Skeletal muscle tissue (tissue), 4 donors: Measurements from ENCODE around the gene BRIP1. TPM values are rescaled to one million over a fixed set of nuclear protein-coding genes. Genes with fewer than 3 reads are reported as not detected.
"Not testable (repeated sequence)": the region's sequence is repeated elsewhere in the genome, so short reads cannot be mapped to it uniquely, and the experiment has no call there.

ENCODE experiments used
- H3K27ac ChIP-seq: one replicate; pipeline ENCODE4 v1.7.0; 2013; ENCODE audit warnings: mild to moderate bottlenecking, low read depth, low read length, inconsistent platforms
- H3K27me3 ChIP-seq, 3 donors: one replicate each; pipeline ENCODE4 v1.7.0; 2013; ENCODE audit warnings: low read length in 3 of 3; ENCODE audit not compliant: control insufficient read depth in 3 of 3, insufficient read depth in 3 of 3
- H3K36me3 ChIP-seq, 3 donors: one replicate each; pipeline ENCODE4 v1.7.0; 2013; ENCODE audit warnings: low read length in 3 of 3; ENCODE audit not compliant: control insufficient read depth in 3 of 3, insufficient read depth in 3 of 3
- H3K4me1 ChIP-seq, 3 donors: one replicate each; pipeline ENCODE4 v1.7.0; 2013; ENCODE audit warnings: low read length in 3 of 3, mild to moderate bottlenecking in 3 of 3; ENCODE audit not compliant: control insufficient read depth in 3 of 3, insufficient read depth in 3 of 3
- H3K4me3 ChIP-seq, 3 donors: one replicate each; pipeline ENCODE4 v1.7.0; 2013; ENCODE audit warnings: low read length in 3 of 3
- H3K9ac ChIP-seq, 3 donors: one replicate each; pipeline ENCODE4 v1.7.0; 2013; ENCODE audit warnings: low read length in 3 of 3, mild to moderate bottlenecking in 3 of 3, moderate library complexity in 2 of 3, low read depth in 1 of 3
- H3K9me3 ChIP-seq, 3 donors: one replicate each; pipeline ENCODE4 v1.7.0; 2013; ENCODE audit warnings: low read length in 3 of 3; ENCODE audit not compliant: control insufficient read depth in 3 of 3
- total RNA-seq: library from RNA; depleted of rRNA; stranded (reverse); fragments of >200 nt; gene quantifications from one replicate; pipeline ENCODE4 v1.2.3, GENCODE V29; 2014
- donor health status: Osteomylitis.

BRIP1 gene
- total RNA-seq, 1 donor from 2014 or later, result 4.2 TPM

- H3K9me3 ChIP-seq, H3K27me3 ChIP-seq, H3K27ac ChIP-seq, H3K4me1 ChIP-seq, H3K9ac ChIP-seq, H3K36me3 ChIP-seq, H3K4me3 ChIP-seq: not testable (repeated sequence)
Observed at GRCh38 chr17:61719220-61719619, 144.1 kb downstream of the BRIP1 start.

GRCh38 chr17:61718022-61718421 is 145.3 kb downstream of the BRIP1 start:
- Histone ChIP-seq H3K4me3 (no peak overlapping the region), H3K27me3 (no peaks in the 10 kb centered on the region), H3K4me1 (no peaks in the 10 kb centered on the region)

GRCh38 chr17:61717352-61717751 is 146.0 kb downstream of the BRIP1 start:
- peaks cover 0 to 2% (median 0%) of the 10 kb centered on the region in 3 donors for H3K9me3 ChIP-seq

More at GRCh38 chr17:61718022-61718421, 145.3 kb downstream of the BRIP1 start:
- Histone ChIP-seq H3K9me3 (peaks cover 0 to 2% (median 0%) of the 10 kb centered on the region in 3 donors), H3K9ac (no peak overlapping the region), H3K27ac (no peak overlapping the region), H3K36me3 (no peaks in the 10 kb centered on the region)

GRCh38 chr17:61716225-61716829 is 147.0 kb downstream of the BRIP1 start:
- Histone ChIP-seq H3K4me1 (no peaks in the 10 kb centered on the region), H3K9ac (no peak overlapping the region), H3K4me3 (no peak overlapping the region), H3K9me3 (peaks cover 0 to 2% (median 0%) of the 10 kb centered on the region in 3 donors), H3K27ac (no peak overlapping the region), H3K27me3 (no peaks in the 10 kb centered on the region), H3K36me3 (no peaks in the 10 kb centered on the region)

More at GRCh38 chr17:61717352-61717751, 146.0 kb downstream of the BRIP1 start:
- Histone ChIP-seq H3K36me3 (no peaks in the 10 kb centered on the region), H3K27ac (no peak overlapping the region), H3K9ac (no peak overlapping the region), H3K27me3 (no peaks in the 10 kb centered on the region), H3K4me3 (no peak overlapping the region), H3K4me1 (no peaks in the 10 kb centered on the region)

GRCh38 chr17:61715348-61715747 is 148.0 kb downstream of the BRIP1 start:
- Histone ChIP-seq H3K27ac (no peak overlapping the region), H3K4me3 (no peak overlapping the region), H3K36me3 (no peaks in the 10 kb centered on the region)

GRCh38 chr17:61714300-61714699 is 149.0 kb downstream of the BRIP1 start:
- no peaks in the 10 kb centered on the region for H3K4me1 ChIP-seq
- H3K9me3 ChIP-seq, result peaks cover 0 to 2% (median 0%) of the 10 kb centered on the region in 3 donors
- no peak overlapping the region for H3K9ac ChIP-seq
- H3K36me3 ChIP-seq, result no peaks in the 10 kb centered on the region
- H3K27me3 ChIP-seq, result no peaks in the 10 kb centered on the region
- no peak overlapping the region for H3K27ac ChIP-seq
- H3K4me3 ChIP-seq, result no peak overlapping the region

More at GRCh38 chr17:61715348-61715747, 148.0 kb downstream of the BRIP1 start:
- no peak overlapping the region for H3K9ac ChIP-seq
- no peaks in the 10 kb centered on the region for H3K4me1 ChIP-seq
- peaks cover 0 to 2% (median 0%) of the 10 kb centered on the region in 3 donors for H3K9me3 ChIP-seq
- H3K27me3 ChIP-seq, result no peaks in the 10 kb centered on the region

- H3K27ac ChIP-seq, result no peak overlapping the region
- H3K27me3 ChIP-seq, result no peaks in the 10 kb centered on the region
- H3K36me3 ChIP-seq, result no peaks in the 10 kb centered on the region
- no peaks in the 10 kb centered on the region for H3K4me1 ChIP-seq
- no peak overlapping the region for H3K9ac ChIP-seq
- no peak overlapping the region for H3K4me3 ChIP-seq
- H3K9me3 ChIP-seq, result no peaks in the 10 kb centered on the region
Observed at GRCh38 chr17:61713035-61713434, 150.3 kb downstream of the BRIP1 start.

- Histone ChIP-seq H3K4me3 (no peak overlapping the region), H3K36me3 (no peaks in the 10 kb centered on the region), H3K9me3 (no peaks in the 10 kb centered on the region), H3K4me1 (no peaks in the 10 kb centered on the region), H3K27ac (no peak overlapping the region), H3K27me3 (no peaks in the 10 kb centered on the region), H3K9ac (no peak overlapping the region)
Observed at GRCh38 chr17:61710546-61710945, 152.8 kb downstream of the BRIP1 start.

- no peaks in the 10 kb centered on the region for H3K27me3 ChIP-seq
- H3K9ac ChIP-seq, result no peak overlapping the region
- no peaks in the 10 kb centered on the region for H3K36me3 ChIP-seq
- no peaks in the 10 kb centered on the region for H3K9me3 ChIP-seq
- H3K4me1 ChIP-seq, result no peaks in the 10 kb centered on the region
- H3K4me3 ChIP-seq, result no peak overlapping the region
- no peak overlapping the region for H3K27ac ChIP-seq
Observed at GRCh38 chr17:61709567-61709966, 153.8 kb downstream of the BRIP1 start.

GRCh38 chr17:61704935-61705449 is 158.3 kb downstream of the BRIP1 start:
- peaks cover 0 to 9% (median 7%) of the 10 kb centered on the region in 3 donors for H3K9me3 ChIP-seq
- no peak overlapping the region for H3K9ac ChIP-seq
- H3K27ac ChIP-seq, result no peak overlapping the region
- H3K36me3 ChIP-seq, result no peaks in the 10 kb centered on the region
- H3K4me3 ChIP-seq, result no peak overlapping the region
- no peaks in the 10 kb centered on the region for H3K27me3 ChIP-seq
- H3K4me1 ChIP-seq, result no peaks in the 10 kb centered on the region
